Stimulated activated CD4-positive, alpha-beta T cell treated with anti-CD3 and anti-CD28 coated beads, Interleukin-1b, Interleukin-23, amount 100 ng/mL, for 24 hours (primary cell): ENCODE data around the gene RFX6.

Experiments used
- DNase-seq, 4 experiments: peaks; one replicate each; pipeline ENCODE4 v3.0.0-alpha.2; 2020; ENCODE audit warnings: low read depth in 4 of 4, low spot score in 1 of 4

Gene RFX6

DNA sequence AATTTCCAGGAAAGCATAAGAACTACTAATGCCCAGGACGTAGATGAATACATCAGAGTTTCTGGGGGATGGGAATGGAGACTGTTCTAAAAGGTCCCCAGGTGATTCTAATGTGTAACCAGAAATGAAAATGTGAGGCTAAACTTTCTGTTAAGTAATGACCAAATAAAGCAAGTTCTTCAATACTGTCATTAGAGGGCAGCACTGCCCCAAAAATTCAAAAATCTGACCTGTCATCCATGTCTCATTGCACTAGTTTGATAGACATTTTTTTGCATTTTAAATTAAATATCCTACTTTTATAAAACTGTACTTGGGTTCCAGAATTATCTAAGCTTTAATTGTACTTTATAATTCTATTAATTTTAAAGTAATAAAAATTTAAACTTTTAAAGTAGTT, 94.9 kb downstream of the RFX6 start:
- no peak for DNase-seq

DNA sequence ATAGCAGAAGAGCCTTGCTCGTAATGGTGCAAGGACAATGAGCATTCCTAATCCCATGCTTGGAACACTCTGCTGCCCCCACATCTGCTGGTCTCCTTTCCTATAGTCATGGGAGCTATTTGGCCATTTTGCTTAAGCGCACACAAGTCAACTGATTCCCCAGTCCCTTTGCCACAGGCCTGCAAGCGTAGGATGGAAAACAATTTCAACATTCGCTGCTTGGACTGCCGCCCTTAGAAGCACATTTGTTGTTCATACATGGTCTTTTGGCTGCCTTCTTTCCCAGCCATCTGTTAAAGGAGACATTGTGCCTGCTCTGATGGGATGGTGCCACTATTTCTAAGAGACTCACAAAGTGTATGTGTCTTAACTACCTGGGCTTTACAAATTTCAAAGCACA, 96.9 kb downstream of the RFX6 start:
- DNase-seq: no peak

DNA sequence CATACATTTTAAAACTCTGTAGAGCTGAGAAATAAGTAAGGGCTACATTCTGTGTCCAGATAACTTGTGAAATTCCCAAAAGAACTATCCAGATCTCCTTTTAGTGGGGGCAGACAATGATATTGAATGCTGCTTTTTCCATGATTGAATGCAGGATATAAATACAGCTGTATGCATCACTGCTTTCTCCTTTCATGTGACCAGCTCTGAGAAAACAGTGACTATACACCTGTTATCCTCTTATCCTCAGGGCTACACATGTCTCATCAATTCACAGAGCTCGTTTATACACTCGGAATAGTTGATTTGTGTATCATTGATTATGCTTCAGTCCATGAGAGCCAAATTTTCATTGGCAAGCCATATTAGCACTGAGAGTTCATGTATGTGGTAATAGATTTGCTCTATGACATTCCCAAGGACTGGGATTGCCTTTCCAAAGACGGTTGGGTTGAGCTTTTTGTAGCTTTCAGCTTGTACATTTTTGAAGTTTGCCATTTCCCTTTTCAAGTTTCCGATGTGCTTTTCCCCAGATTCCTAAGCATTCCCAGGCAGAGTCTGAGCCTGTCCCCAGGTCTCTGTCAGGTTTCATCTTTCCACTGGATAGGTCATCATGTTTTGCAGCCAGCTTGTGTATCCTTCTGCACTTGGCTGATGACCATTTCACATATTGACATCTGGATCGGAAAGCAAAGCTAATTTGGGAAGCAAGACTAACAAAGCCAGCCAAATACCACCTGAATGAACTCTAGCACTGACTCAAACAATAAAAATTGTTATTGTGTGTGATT, 97.7 kb downstream of the RFX6 start:
- no peak for DNase-seq

DNA sequence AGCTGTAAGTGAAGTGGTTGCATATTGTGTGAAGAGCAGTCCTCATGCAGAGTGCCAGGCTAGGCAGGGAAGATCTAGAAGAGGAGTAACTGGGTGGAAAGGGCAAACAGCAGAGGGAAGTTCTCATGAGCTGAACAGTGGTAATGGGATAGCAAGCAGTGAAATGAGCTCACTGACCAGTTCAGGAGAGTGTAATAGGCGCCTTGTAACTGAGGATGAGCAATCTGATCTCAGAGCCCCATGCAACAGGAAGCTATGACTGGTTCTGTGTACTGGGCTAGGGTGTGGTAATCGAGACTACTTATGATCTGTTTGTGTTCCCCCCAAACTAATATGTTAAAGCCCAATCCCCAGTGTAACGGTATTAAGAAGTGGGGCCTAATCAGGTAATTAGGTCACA, 98.6 kb downstream of the RFX6 start:
- no peak for DNase-seq

DNA sequence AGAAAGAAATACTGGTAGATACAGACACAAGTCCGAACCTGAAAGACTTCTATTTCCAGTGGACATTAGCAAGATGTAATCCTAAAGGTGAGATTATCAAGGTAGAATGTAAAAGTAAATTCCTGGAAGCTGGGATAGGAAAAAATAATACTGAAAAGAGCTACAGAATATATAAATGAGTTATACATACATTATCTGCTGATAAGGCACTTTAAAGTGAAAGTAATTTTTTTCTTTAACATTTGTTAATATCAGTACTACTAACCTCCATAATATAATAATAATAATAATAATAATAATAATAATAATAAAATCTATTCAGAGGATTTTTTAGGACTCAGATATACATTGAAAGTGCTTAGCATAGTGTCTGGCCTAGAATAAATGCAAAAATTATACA, 102.5 kb downstream of the RFX6 start:
- no peak for DNase-seq
